HepG2 (cell line): ENCODE results near the gene CD28. TPM values are rescaled to one million over a fixed set of nuclear protein-coding genes. Genes with fewer than 3 reads are reported as not detected.

Experiments used
- ATAC-seq: fragments of 200-7000 bp; cut with Tn5 transposase; 3 replicates; pipeline ENCODE4 v1.9.1; 2020; ENCODE audit warnings: mild to moderate bottlenecking, moderate library complexity
- BruUV-seq: library from RNA; stranded (reverse); fragments of 400-500 nt; replicated peaks from 2 replicates; lab custom pipeline; 2021; lab: Mats Ljungman, UMichigan
- CTCF ChIA-PET: fragments of 300-600 bp; formaldehyde crosslinking; extraction: SDS; loops from one replicate; lab custom pipeline; 2021; ENCODE audit warnings: low total read pairs, inconsistent platforms, low intra/inter-chr PET ratio; lab: Yijun Ruan, JAX
- POLR2A ChIA-PET: fragments of 350-600 bp; sonication (Branson Sonifier 250); formaldehyde crosslinking; loops from one replicate; lab custom pipeline; 2020; ENCODE audit warnings: antibody characterized with exemption, inconsistent platforms; lab: Yijun Ruan, JAX
- DNase-seq: peaks from one replicate; pipeline ENCODE4 v3.0.0-alpha.2; 2015; ENCODE audit warnings: low spot score
- FAIRE-seq: peaks from 3 replicates; lab custom pipeline; 2011; peaks lifted over from hg19 to GRCh38; lab: Jason Lieb, UNC
- H2AFZ ChIP-seq: one replicate; pipeline ENCODE4 v1.6.1; 2011; ENCODE audit warnings: low read length, inconsistent platforms
- H3K27ac ChIP-seq: fragments of 300-600 bp; 3 replicates; pipeline ENCODE4 v1.8.0; 2011; ENCODE audit warnings: mixed run types, mild to moderate bottlenecking, mixed read lengths, low read length, inconsistent platforms; ENCODE audit not compliant: insufficient read depth; ENCODE audit errors: extremely low read length
- H3K27me3 ChIP-seq, 2 experiments: fragments of 200-600 bp in 1 of 2; 2 replicates in 1 of 2; 3 replicates in 1 of 2; pipeline versions ENCODE4 v1.6.0 to v1.8.0; 2011; ENCODE audit warnings: low read length in 2 of 2, mild to moderate bottlenecking in 2 of 2, moderate library complexity in 2 of 2, inconsistent platforms in 1 of 2; ENCODE audit not compliant: insufficient read depth in 2 of 2, control insufficient read depth in 1 of 2
- H3K36me3 ChIP-seq, 2 experiments: fragments of 200-600 bp in 1 of 2; replicated peaks in 1 of 2; 2 replicates in 1 of 2; 3 replicates in 1 of 2; pipeline versions ENCODE4 v1.5.1 to v1.8.0; 2011; ENCODE audit warnings: low read length in 2 of 2, inconsistent platforms in 1 of 2; ENCODE audit not compliant: insufficient read depth in 2 of 2, control insufficient read depth in 1 of 2
- H3K4me1 ChIP-seq: 2 replicates; pipeline ENCODE4 v1.5.1; 2012; ENCODE audit warnings: low read length, inconsistent platforms; ENCODE audit not compliant: insufficient read depth
- H3K4me2 ChIP-seq: 2 replicates; pipeline ENCODE4 v1.6.0; 2011; ENCODE audit warnings: low read depth, low read length, inconsistent platforms
- H3K4me3 ChIP-seq, 3 experiments: fragments of 200-600 bp in 1 of 3; sonication (generic), shearing (Covaris generic) in 1 of 3; replicated peaks in 1 of 3; 2 replicates each; pipeline ENCODE4 v1.5.1; 2011 to 2016; ENCODE audit warnings: low read length in 3 of 3, inconsistent platforms in 2 of 3, low read depth in 2 of 3, mild to moderate bottlenecking in 2 of 3, control low read depth in 1 of 3, mixed read lengths in 1 of 3; ENCODE audit not compliant: insufficient read depth in 1 of 3
- H3K79me2 ChIP-seq: one replicate; pipeline ENCODE4 v1.6.1; 2011; ENCODE audit warnings: low read length, inconsistent platforms; ENCODE audit not compliant: insufficient read depth
- H3K9ac ChIP-seq: 2 replicates; pipeline ENCODE4 v1.6.0; 2011; ENCODE audit warnings: mild to moderate bottlenecking, low read depth, low read length, inconsistent platforms; ENCODE audit not compliant: insufficient read depth
- H3K9me3 ChIP-seq: 2 replicates; pipeline ENCODE4 v1.5.1; 2012; ENCODE audit warnings: mild to moderate bottlenecking, low read length
- H4K20me1 ChIP-seq: 2 replicates; pipeline ENCODE4 v1.6.0; 2011; ENCODE audit warnings: inconsistent platforms, mild to moderate bottlenecking, low read length, moderate library complexity; ENCODE audit not compliant: insufficient read depth
- ARID3A ChIP-seq: IDR thresholded peaks from 2 replicates; pipeline ENCODE4 v1.6.1; 2012; ENCODE audit warnings: low read depth, low read length, improper control_type of control experiment
- BCL3 ChIP-seq: sonication (generic); formaldehyde crosslinking; IDR thresholded peaks from 2 replicates; pipeline ENCODE4 v1.5.1; 2020; ENCODE audit warnings: mild to moderate bottlenecking, missing genetic modification reagents, moderate library complexity
- FOSL2 ChIP-seq: sonication (generic); formaldehyde crosslinking; IDR thresholded peaks from 2 replicates; pipeline ENCODE4 v1.4.0; 2020; ENCODE audit warnings: missing genetic modification reagents
- HES4 ChIP-seq: sonication (generic); formaldehyde crosslinking; IDR thresholded peaks from 2 replicates; pipeline ENCODE4 v1.9.0; 2021; ENCODE audit warnings: mild to moderate bottlenecking, missing genetic modification reagents, borderline replicate concordance
- NCOA5 ChIP-seq: sonication (generic); formaldehyde crosslinking; IDR thresholded peaks from 2 replicates; pipeline ENCODE4 v1.4.0; 2020; ENCODE audit warnings: missing genetic modification reagents
- TRAFD1 ChIP-seq: sonication (generic); formaldehyde crosslinking; IDR thresholded peaks from 2 replicates; pipeline ENCODE4 v1.5.1; 2020; ENCODE audit warnings: missing genetic modification reagents, mild to moderate bottlenecking, borderline replicate concordance
- ZBTB38 ChIP-seq: sonication (generic); formaldehyde crosslinking; IDR thresholded peaks from 2 replicates; pipeline ENCODE4 v1.5.1; 2020; ENCODE audit warnings: mild to moderate bottlenecking, missing genetic modification reagents
- ZNF282 ChIP-seq: fragments of 450-650 bp; IDR thresholded peaks from 2 replicates; pipeline ENCODE4 v1.6.1; 2018; ENCODE audit not compliant: partially characterized antibody
- ZNF543 ChIP-seq: sonication (generic); formaldehyde crosslinking; IDR thresholded peaks from 2 replicates; pipeline ENCODE4 v1.4.0; 2020; ENCODE audit warnings: mild to moderate bottlenecking, missing genetic modification reagents
- ZNF550 ChIP-seq: sonication (generic); formaldehyde crosslinking; IDR thresholded peaks from 2 replicates; pipeline ENCODE4 v1.4.0; 2020; ENCODE audit warnings: mild to moderate bottlenecking, missing genetic modification reagents, borderline replicate concordance
- ZNF563 ChIP-seq: sonication (generic); formaldehyde crosslinking; IDR thresholded peaks from 2 replicates; pipeline ENCODE4 v1.8.0; 2022; ENCODE audit warnings: mild to moderate bottlenecking, moderate library complexity, missing genetic modification reagents
- ZSCAN21 ChIP-seq: sonication (generic); formaldehyde crosslinking; IDR thresholded peaks from 2 replicates; pipeline ENCODE4 v1.8.0; 2022; ENCODE audit warnings: mild to moderate bottlenecking, missing genetic modification reagents, moderate library complexity, borderline replicate concordance
- WGBS: methylation state at CpG from one replicate; pipeline ENCODE4 v1.1.6; 2017; ENCODE audit warnings: low lambda C conversion rate; 5-methylcytosine and 5-hydroxymethylcytosine counted together
- in situ Hi-C: cut with HindIII; loops from 2 replicates; pipeline ENCODE4 v1.10.0; 2017; ENCODE audit warnings: low pct_unique_long_range_greater_than_20kb; ENCODE audit not compliant: extremely low pct_ligation_motif_present
- intact Hi-C: fragments of 100-400 bp; cut with micrococcal nuclease; formaldehyde crosslinking; loops from one replicate; pipeline ENCODE4 v1.10.0; 2022; ENCODE audit not compliant: unreplicated experiment
- polyA plus RNA-seq, 8 experiments: library from polyadenylated mRNA; depleted of rRNA in 3 of 8; stranded (reverse) in 7 of 8; unstranded in 1 of 8; fragments of >200 nt; fragmentation: Illumina TruSeq in 4 of 8; extraction: Trizol in 4 of 8; gene quantifications; 2 replicates each; pipeline versions ENCODE4 v1.2.1 to v1.2.3, GENCODE V29; 2011 to 2016; ENCODE audit warnings: low read depth in 4 of 8, missing spikeins in 1 of 8, mixed read lengths in 1 of 8; ENCODE audit not compliant: insufficient read depth in 1 of 8
- total RNA-seq, 5 experiments: library from RNA; depleted of rRNA; stranded (reverse); fragments of >200 nt; fragmentation: Illumina TruSeq; extraction: Trizol; gene quantifications; 2 replicates each; pipeline ENCODE4 v1.2.3, GENCODE V29; 2016; ENCODE audit warnings: low read depth in 1 of 5
- TF ChIP-seq, protein P1 (sequence below): sonication (generic); formaldehyde crosslinking; IDR thresholded peaks from 2 replicates; pipeline ENCODE4 v1.5.1; 2020; ENCODE audit warnings: mild to moderate bottlenecking, missing genetic modification reagents, borderline replicate concordance

Gene CD28
- total and polyA plus RNA-seq, 2 of the 13 experiments (the other 11 are each of a cell fraction or from before 2014, with no cell fraction given): not detected

DNA sequence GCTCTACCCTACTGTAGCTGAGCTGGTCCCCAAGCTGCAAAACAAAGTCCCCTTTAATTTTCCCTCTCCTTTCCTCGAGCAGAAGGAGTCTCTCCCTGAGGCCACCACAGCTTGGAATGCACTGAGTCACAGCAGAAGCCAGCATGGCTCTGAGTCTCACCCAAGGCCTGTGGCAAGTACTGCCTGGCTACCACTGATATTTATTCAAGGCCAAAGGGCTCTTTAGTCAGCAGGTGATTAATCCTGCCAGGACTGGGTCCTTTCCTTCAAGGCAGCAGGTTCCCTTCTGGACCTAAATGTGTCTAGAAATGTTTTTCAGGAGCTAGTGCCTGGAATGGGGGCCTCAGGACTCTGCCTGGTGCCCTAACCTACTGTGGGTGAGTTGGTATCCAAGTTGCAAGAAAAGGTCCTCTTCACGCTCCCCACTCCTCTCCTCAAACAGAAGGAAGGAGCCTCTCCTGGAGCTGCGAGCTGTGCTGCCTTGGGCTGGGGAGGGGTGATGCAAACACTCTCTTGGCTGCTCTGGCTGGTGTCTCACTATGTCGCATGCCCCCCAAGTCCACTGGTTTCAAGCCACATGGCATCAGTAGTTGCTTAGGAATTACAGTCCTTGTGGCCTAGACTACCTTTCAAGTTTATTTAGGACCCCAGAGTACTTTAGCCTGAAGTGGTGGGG, 53.4 kb downstream of the CD28 start:
- intact Hi-C loops (no loop called here), in situ Hi-C loops (no loop called here)
- Histone ChIP-seq H3K4me3 (no peak overlapping the region), H4K20me1 (no peaks in the 10 kb centered on the region), H3K79me2 (no peaks in the 10 kb centered on the region), H3K4me1 (peaks cover 18% of the 10 kb centered on the region), H2AFZ (no peak overlapping the region), H3K4me2 (no peak overlapping the region), H3K27me3 (no peaks in the 10 kb centered on the region), H3K27ac (no peak overlapping the region), H3K36me3 (no peaks in the 10 kb centered on the region), H3K9me3 (peaks cover 8% of the 10 kb centered on the region), H3K9ac (no peak overlapping the region)
- TF ChIP-seq ZBTB38 (no peak), NCOA5 (CRISPR knock-in tag) (no peak), BCL3 (CRISPR knock-in tag) (0 out of 2 replicates have a peak, but pooled peaks have one; percentile 23), HES4 (CRISPR knock-in tag) (0 out of 2 replicates have a peak, but pooled peaks have one; percentile 31), ZNF543 (no peak), ZNF563 (CRISPR knock-in tag) (peak; percentile 49; the same call in 1 of the 2 replicates), ARID3A (no peak), FOSL2 (peak; percentile 25; the same call in 1 of the 2 replicates), ZNF550 (no peak), TRAFD1 (CRISPR knock-in tag) (no peak), ZSCAN21 (CRISPR knock-in tag) (no peak), ZNF282 (no peak)
- TF ChIP-seq, protein P1, sequence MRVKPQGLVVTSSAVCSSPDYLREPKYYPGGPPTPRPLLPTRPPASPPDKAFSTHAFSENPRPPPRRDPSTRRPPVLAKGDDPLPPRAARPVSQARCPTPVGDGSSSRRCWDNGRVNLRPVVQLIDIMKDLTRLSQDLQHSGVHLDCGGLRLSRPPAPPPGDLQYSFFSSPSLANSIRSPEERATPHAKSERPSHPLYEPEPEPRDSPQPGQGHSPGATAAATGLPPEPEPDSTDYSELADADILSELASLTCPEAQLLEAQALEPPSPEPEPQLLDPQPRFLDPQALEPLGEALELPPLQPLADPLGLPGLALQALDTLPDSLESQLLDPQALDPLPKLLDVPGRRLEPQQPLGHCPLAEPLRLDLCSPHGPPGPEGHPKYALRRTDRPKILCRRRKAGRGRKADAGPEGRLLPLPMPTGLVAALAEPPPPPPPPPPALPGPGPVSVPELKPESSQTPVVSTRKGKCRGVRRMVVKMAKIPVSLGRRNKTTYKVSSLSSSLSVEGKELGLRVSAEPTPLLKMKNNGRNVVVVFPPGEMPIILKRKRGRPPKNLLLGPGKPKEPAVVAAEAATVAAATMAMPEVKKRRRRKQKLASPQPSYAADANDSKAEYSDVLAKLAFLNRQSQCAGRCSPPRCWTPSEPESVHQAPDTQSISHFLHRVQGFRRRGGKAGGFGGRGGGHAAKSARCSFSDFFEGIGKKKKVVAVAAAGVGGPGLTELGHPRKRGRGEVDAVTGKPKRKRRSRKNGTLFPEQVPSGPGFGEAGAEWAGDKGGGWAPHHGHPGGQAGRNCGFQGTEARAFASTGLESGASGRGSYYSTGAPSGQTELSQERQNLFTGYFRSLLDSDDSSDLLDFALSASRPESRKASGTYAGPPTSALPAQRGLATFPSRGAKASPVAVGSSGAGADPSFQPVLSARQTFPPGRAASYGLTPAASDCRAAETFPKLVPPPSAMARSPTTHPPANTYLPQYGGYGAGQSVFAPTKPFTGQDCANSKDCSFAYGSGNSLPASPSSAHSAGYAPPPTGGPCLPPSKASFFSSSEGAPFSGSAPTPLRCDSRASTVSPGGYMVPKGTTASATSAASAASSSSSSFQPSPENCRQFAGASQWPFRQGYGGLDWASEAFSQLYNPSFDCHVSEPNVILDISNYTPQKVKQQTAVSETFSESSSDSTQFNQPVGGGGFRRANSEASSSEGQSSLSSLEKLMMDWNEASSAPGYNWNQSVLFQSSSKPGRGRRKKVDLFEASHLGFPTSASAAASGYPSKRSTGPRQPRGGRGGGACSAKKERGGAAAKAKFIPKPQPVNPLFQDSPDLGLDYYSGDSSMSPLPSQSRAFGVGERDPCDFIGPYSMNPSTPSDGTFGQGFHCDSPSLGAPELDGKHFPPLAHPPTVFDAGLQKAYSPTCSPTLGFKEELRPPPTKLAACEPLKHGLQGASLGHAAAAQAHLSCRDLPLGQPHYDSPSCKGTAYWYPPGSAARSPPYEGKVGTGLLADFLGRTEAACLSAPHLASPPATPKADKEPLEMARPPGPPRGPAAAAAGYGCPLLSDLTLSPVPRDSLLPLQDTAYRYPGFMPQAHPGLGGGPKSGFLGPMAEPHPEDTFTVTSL: no peak
- CTCF ChIA-PET: no interaction called here
- no peak for FAIRE-seq
- no TSS peak for BruUV-seq
- 77% methylated on average over 4 of the region's 4 CpGs for WGBS
- DNase-seq: no peak
- POLR2A ChIA-PET: no interaction called here
- peak; percentile 68 for ATAC-seq
